HL-60/S4 treated with retinoic acid at 250 ng/mL for 4 days and 3 days (cell line): ENCODE data around the gene FCRLA.
"Not testable (repeated sequence)": the region's sequence is repeated elsewhere in the genome, so short reads cannot be mapped to it uniquely, and the experiment has no call there.

Experiments used
- in situ Hi-C: fragments of 300-500 bp; cut with MboI; formaldehyde crosslinking; loops from 2 replicates; pipeline ENCODE4 v1.7.0; 2022; ENCODE audit warnings: low sequenced_read_pairs

The FCRLA gene, protein sequence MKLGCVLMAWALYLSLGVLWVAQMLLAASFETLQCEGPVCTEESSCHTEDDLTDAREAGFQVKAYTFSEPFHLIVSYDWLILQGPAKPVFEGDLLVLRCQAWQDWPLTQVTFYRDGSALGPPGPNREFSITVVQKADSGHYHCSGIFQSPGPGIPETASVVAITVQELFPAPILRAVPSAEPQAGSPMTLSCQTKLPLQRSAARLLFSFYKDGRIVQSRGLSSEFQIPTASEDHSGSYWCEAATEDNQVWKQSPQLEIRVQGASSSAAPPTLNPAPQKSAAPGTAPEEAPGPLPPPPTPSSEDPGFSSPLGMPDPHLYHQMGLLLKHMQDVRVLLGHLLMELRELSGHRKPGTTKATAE

DNA sequence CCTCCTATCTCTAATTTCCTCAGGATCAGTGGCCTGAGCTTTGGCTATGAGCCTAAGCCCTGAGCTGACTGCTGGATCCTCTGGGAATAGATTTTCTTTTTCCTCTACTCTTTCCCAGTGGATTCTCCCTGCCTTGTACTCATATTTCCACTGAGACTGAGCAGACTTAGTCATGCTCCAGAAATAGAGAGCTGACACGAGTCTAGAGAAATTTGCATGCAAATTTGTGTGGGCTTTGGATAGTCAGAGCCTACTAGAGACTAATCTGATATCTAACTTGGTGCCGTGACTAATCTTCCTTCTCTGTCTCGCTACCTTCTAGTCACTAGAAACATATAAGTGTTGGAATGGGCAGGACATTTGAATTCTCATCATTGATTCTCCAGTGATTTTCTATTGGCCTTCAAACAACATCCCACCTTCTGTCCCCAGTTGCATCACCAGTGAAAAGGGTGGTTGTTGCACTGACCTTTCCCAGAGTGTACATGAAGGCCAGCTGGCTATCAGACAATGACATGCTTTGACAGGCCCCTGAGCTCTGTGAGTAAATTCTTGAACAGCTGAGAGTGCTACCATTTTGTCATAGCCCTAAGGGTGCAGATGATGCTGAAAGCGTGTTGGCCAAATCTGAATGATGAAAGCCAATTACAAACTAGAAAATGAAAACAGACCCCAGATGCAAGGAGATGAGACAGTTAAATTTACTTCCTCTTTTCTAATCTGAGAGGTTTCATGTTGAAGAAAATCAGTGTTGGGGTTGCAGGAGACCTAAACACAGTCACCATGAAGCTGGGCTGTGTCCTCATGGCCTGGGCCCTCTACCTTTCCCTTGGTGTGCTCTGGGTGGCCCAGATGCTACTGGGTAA, at the start of gene FCRLA:
Gene FCRLA, plus strand, starts transcription at position 748 of the 866 bp plus-strand sequence. Its CDS starts 36 bp downstream, at position 784.
- in situ Hi-C loops, result no loop called here

DNA sequence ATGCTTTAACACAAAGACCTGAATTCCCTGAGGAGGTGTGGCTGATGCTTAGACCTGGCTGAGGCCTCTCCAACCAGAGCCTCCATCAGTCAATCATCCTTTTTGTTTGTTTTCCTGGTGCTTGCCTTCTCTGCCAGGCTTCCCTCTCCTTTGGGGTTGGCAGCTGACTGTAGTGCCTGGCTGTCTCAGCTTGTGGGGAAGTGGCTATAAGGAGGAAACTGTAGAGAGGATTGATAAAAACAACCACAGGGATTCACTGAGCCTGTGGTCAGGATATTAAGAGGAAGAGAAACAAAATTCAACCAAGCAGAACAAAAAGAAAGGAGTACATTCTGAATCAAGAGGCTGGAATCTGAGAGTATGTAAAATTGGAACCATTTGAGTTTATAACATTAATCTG, 48.5 kb upstream of the FCRLA start:
- in situ Hi-C loops, result not testable (repeated sequence)

DNA sequence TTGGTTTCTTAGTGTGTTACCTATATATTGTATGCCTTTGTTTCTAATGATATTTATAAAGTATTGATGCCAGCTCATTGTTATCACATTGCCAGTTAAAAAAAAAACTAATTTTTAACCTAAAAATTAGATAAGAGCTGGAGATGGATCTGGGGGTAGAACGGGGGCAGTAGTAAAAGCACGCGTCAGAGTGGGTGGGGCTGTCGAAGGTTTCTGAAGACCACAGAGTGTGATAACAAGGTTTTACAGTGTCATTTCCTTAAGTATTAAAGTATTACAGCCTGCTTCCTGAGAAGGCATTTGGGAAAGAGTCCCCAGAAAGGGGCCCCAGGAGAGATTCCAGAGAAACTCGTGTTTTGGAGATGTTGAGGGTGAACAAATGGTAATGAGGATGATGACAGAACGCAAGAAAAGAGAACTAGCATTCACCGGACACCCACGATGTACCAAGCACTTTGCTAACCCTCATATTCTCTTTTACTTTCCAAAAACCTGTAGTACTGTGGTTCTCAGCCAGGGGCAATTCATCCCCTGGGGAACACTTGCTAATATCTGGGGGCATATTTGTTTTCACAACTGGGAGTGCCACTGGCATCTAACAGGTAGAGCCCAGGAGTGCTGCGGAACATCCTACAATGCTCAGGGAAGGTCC, 45.2 kb upstream of the FCRLA start:
- in situ Hi-C loops, result not testable (repeated sequence)

DNA sequence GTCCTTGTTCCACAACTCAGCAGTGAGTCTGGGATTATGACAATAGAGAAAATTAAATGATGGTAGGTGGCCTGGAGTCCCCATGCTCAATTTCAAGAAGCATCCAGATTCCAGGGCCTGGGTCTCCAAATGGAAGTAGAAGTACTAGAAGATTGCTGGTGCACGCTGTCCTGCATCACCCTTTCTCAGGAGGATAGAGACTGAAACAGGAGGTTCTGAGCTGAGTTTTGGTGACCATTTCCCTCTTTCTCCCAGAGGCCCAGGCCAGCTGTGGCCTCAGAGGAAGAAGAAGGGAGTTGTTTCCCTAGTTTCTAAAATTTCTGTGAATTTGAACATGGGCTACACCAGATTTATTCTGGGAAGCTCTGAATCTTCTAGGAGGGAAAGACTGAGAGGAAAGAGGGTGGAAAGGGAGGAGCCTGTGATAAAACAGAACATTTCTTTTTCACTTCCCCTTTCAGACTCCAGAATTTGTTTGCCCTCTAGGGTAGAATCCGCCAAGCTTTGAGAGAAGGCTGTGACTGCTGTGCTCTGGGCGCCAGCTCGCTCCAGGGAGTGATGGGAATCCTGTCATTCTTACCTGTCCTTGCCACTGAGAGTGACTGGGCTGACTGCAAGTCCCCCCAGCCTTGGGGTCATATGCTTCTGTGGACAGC, 44.2 kb upstream of the FCRLA start, which contains the start of gene FCGR2B:
Gene FCGR2B, plus strand, starts transcription at position 460 of the 656 bp plus-strand sequence. Its CDS starts 99 bp downstream, at position 559.
- in situ Hi-C loops, result not testable (repeated sequence)

DNA sequence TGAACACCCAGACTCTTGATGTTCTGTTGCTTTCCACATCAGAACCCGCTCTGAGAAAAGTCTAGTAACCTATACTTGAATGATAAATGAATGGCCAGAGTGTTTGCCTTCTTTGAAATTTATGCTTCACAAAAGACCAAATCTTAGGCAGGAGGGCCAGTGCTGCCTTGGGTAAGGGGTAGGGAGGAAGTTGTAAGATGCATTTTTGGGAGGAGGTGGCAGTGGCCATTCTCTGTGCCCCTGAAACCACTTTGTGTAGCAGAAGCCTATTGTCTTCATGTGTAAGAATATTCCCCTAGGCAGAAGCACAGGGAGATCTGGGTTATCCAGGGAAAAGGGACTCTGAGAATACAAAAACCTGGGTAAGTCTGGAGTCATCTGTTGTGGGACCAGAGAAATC, 43.5 kb upstream of the FCRLA start:
- in situ Hi-C loops, result not testable (repeated sequence)

DNA sequence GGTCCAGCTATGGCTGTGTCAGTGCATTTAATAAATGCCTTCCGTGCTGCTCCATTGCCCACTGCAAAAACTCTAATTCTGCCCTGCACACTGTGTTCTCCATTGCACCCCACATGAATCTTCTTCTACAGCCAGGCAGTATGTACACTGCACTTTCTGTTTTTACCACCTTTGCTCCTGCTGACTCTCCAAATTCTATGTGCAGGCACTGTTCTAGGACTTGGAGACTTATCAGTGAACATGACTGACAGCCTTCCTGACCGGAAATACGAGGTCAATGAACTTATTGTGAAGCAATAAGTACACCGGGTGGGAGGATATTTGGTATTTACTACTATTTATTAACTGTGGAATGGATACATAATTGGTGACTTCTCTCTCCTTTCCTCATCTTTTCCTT, 42.3 kb upstream of the FCRLA start:
- in situ Hi-C loops, result not testable (repeated sequence)

DNA sequence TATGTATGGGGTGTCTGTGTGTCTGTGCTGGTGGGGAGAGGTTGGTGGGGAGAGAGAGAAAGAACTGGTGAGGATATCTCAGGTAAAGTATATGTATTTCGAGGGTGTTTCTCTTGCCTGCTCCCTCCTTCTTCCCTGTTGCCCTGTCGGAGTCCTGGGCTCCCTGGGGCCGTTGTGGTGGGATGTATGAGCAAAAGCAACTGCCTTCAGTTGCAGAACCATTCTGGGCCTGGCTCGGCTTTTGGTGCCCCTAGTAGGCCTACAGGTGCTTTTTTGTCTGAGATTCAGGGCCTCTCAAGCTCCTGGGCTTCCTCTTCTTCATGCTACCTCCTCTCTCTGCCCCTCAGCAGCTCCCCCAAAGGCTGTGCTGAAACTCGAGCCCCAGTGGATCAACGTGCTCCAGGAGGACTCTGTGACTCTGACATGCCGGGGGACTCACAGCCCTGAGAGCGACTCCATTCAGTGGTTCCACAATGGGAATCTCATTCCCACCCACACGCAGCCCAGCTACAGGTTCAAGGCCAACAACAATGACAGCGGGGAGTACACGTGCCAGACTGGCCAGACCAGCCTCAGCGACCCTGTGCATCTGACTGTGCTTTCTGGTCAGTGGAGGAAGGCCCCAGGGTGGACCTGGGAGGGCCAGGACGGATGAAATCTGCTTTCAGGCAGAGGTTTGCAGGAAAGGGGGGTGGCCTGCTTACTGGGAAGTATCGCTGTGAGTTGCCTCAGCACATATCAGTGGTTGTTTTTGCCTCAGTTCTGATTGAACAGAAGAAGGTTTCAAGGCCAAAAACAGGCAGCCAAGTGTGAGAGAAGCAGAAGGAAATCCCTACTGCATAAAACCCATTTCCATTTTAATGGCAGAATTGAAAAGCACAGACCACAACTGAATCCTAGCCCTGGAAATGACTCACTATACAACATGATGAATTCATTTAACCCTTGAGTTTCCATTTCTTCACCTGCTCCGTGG, 35.7 kb upstream of the FCRLA start:
- in situ Hi-C loops, result not testable (repeated sequence)

DNA sequence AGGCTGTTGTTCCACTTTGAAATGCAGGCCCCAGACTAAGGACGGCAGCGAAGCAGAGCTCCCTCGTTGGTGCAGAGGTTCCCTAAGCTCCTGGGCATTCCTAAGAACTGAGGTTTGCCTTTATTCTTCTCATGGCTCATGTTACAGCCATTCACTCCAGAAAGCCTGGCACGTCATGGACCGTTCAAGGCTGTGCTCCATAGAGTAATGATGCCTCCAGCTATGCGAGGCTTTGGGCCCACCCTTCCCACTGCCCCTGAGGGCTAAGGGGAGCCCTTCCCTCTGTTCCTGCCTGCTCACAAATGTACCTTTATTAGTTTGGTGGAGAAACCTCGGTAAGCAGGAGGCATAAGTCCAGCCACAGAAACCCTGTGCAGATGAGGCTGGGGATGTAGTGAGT, 33.6 kb upstream of the FCRLA start:
- in situ Hi-C loops, result not testable (repeated sequence)

DNA sequence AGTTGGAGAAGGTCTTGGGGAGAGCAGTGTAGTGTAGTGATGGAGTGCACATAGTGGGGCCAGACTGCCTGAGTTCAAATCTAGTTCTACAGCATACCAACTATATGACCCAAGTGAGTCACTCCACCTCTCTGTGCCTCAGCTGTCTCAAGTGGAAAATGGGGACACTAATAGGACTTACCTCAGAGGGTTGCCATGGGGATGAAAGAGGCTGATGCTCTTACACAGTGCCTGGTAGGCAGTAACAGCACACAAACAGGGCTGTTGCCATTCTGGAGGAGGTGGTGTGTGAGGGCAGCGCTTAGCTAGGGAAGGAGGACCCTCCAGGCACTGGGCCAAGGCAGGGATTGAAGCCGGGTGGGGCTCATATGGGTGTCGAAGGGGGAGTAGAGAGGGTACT, 32.6 kb upstream of the FCRLA start:
- in situ Hi-C loops, result not testable (repeated sequence)

DNA sequence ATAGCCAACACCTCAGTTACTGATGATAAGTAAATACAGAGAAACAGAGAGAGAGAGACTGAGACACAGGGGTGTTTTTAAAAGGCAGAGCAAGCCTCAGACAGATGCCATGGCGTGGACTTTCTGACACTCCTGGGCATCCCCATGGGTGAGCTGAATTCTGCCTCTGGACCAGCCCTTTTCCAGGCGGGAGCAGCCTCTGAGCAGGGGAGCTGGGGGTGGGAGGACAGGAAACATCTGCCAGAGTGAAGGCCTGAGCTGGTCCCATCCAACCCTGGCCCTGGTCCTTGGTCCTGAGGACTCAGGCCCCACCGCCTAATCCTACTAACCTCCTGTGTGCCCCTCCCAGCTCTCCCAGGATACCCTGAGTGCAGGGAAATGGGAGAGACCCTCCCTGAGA, 32.1 kb upstream of the FCRLA start:
- in situ Hi-C loops, result not testable (repeated sequence)

DNA sequence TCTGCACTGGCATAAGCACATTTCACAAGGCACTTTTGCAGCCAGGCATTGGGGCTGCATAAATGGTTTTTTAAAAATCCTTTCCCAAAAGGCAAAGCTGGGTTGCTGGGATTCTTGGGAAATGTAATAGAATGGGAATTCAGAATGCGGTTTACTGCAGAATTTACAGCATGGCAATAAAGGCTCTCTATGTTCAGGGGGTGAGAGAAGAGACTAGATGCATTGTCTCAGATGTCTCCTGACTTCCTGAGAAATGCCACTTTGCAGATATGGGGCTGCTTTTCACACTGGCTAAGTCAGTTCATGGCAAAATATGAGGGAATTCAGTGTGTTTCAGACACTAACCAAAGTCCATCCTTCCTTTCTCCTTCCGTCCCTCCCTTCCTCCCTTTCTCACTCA, 30.6 kb upstream of the FCRLA start:
- in situ Hi-C loops, result no loop called here

DNA sequence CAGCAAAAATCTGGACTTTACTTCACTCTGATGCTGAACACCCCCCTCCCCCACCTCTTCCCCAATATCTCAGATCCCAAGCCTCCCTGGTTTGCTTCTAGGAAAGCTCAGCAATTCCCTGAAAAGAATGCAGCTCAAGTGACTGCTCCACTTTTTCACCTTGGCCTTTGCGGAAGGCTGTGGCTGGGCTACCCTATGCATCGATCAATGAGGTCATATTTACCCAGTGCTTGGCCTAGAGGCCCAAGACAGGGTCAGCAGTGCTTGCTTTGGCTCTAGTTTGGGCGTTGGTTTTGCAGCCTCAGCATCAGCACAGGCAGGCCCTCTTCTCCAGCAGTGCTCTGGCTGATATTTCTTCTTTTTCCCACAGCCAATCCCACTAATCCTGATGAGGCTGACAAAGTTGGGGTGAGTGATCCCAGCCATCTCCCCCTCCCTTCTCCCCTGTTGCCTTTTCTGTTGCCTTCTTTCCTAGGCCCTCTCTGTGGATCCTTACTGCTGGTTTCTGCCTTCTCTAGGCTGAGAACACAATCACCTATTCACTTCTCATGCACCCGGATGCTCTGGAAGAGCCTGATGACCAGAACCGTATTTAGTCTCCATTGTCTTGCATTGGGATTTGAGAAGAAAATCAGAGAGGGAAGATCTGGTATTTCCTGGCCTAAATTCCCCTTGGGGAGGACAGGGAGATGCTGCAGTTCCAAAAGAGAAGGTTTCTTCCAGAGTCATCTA, 29.9 kb upstream of the FCRLA start:
- in situ Hi-C loops, result no loop called here

DNA sequence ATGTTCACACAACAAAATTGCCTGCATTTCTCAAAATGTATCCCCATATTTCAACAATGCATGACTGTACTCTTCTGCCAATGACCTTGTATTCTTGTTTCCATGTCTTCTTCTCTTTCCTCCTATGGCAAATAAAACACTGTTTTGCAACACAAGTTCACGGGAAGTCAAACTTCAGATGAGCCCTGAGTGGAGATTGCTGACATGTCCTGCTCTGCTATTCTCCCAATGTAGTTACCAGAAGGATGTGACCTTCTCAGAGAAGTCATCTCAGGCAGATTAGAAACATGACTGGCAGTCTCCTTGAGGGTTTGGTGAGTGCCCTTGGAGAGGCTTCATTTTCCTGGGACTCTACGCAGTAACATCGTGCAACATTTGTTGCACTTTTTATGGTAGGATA, 28.5 kb upstream of the FCRLA start:
- in situ Hi-C loops, result no loop called here

DNA sequence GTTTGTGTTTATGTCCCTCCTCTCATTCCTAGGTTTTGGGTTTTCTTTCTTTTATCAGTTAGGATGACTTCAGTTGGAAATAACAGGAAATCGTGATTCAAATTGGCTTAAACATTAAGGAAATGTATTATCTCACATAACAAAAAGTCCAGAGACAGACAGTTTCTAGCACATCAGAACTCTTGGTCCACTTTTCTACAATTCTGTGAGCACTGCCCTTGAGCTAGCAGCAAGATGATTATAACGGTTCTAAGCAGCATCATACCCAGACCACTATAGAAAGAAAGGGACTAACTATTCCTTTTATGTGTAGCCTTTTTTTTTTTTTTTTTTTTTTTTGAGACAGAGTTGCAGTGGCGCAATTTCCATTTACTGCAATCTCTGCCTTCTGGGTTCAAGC, 25.1 kb upstream of the FCRLA start:
- in situ Hi-C loops, result no loop called here

DNA sequence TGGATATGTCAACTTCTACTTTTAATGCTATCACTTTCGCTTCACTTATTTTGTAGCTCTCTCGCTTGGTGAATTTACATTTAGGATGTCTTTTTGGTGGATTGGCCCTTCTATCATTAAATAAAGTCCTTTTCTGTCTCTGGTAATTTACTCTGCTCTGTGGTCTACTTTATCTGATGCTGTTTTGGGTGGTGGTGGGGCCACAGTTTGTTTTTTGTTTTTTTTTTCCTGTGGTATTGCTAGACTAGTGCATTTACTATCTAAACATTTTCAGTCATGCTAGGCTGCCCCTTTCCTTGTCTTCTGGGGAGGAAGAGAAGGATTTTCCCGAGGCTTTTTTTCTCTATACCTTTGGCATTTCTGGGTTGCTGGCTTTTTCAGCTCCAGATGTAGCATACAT, 18.1 kb upstream of the FCRLA start:
- in situ Hi-C loops, result no loop called here

DNA sequence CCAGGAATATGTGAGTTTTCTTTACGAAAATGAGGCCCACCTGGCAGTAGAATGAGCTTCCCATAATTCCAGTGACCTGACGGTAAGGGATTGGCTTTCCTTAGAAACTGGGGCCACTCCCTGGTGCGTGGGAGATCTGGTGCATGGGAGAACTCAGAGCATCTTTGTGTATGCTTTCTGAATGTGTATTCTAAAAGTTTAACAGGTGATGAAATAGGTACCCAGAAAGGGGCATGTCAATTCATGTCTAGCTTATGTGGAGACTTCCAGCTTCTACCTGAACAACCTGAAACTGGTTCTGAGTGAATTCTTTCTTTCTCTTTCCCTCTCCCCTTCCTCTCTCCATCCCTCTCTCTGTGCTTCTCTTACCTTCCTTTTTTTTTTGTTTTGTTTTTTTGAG, 15.2 kb upstream of the FCRLA start:
- in situ Hi-C loops, result no loop called here

DNA sequence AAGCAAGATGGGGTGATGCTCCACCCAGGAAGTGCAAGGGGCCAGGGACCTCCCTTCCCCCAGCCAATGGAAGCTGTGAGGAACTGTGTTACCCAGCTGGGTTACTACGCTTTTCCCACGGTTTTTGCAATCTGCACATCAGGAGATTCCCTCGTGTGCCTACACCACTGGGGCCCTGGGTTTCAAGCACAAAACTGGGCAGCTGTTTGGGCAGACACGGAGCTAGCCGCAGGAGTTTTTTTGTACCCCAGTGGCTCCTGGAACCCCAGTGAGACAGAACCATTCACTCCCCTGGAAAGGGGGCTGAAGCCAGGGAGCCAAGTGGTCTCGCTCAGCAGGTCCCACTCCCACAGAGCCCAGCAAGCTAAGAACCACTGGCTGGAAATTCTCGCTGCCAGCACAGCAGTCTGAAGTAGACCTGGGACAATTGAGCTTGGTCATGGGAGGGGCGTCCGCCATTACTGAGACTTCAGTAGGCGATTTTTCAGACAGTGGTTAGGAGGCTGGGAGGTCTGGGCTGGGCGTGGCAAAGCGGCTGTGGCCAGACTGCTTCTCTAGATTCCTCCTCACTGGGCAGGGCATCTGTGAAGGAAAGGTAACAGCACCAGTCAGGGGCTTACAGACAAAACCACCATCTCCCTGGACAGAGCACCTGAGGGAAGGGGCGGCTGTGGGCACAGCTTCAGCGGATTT, 13.9 kb upstream of the FCRLA start:
- in situ Hi-C loops, result not testable (repeated sequence)

DNA sequence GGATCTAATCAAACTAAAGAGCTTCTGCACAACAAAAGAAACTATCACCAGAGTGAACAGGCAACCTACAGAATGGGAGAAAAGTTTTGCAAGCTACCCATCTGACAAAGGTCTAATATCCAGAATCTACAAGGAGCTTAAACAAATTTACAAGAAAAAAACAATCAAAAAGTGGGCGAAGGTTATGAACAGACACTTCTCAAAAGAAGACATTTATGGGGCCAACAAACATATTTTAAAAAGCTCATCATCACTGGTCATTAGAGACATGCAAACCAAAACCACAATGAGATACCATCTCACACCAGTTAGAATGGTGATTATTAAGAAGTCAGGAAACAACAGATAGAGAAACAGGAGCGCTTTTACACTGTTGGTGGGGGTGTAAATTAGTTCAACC, 8.7 kb upstream of the FCRLA start:
- in situ Hi-C loops, result not testable (repeated sequence)

DNA sequence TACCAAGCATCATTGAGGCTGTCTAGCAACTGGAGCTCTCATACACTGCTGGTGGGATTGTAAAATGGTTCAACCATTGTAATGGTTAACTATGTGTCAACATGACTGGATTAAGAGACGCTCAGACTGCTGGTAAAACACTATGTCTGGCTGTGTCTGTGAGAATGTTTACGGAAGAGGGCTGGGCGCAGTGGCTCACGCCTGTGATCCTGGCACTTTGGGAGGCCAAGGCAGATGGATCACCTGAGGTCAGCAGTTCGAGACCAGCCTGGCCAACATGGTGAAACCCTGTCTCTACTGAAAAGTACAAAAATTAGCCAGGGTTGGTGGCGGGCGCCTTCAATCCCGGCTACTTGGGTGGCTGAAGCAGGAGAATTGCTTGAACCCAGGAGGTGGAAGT, 4.8 kb upstream of the FCRLA start:
- in situ Hi-C loops, result no loop called here
